Left ventricle myocardium superior (tissue), 1 donor: ENCODE results near the gene NUP107. TPM values are rescaled to one million over a fixed set of nuclear protein-coding genes. Genes with fewer than 3 reads are reported as not detected.

Experiments
- ATAC-seq: fragments of 200-7000 bp; cut with Tn5 transposase; one replicate; pipeline ENCODE4 v1.9.1; 2020; ENCODE audit warnings: mild to moderate bottlenecking, moderate library complexity
- DNase-seq: peaks from one replicate; pipeline ENCODE4 v3.0.0-alpha.2; 2020
- intact Hi-C: fragments of 100-400 bp; cut with micrococcal nuclease; formaldehyde crosslinking; loops from one replicate; pipeline ENCODE4 v1.11.0; 2022
- total RNA-seq: library from RNA; stranded (reverse); fragmentation: NEBNext Ultra II Directional; extraction: Animal tissue kit (Norgen Biotek cat#: 25700); gene quantifications from one replicate; pipeline ENCODE4 v1.2.1, GENCODE V29; 2021
- donor health status: DM: no; HTN: yes; CAD: no; lungs with severe emphysema.

The NUP107 gene
- total RNA-seq, 1 donor from 2014 or later = 17.2 TPM

DNA sequence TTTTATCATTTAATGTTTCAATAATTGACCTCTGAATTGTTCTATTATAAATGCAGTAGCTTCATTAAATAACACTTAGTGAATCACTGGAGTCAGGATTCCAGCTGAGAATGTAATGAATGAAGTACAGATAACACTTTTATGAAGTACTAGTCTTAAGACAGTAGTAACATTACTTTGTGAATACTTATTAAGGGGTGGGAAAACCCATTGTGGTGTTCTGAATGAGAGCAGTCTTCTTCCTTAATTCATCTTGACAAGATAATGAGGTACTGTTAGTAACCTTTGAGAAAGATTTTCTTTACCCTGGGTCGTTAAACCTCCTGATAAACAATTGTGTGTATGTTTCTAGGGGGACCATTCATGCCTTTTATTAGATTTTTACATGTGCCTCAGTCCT, 12.7 kb downstream of the NUP107 start:
- intact Hi-C loops = no loop called here
- ATAC-seq = no peak
- no peak for DNase-seq

DNA sequence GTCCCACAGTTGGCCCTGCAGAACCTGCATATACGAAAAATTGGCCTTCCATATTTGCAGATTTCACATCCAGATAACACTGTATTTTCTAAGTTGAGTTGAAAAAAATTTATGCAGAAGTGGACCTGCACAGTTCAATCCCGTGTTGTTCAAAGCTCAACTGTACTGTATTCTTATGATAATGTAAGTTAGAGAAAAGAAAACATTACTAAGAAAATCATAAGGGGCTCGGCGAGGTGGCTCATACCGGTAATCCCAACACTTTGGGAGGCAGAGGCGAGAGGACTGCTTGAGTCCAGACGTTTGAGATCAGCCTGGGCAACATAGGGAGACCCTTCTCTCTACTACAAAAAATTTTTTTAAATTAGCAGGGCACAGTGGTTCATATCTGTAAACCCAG, 41.0 kb downstream of the NUP107 start:
- DNase-seq (no peak), ATAC-seq (no peak)
- intact Hi-C loops = no loop called here

DNA sequence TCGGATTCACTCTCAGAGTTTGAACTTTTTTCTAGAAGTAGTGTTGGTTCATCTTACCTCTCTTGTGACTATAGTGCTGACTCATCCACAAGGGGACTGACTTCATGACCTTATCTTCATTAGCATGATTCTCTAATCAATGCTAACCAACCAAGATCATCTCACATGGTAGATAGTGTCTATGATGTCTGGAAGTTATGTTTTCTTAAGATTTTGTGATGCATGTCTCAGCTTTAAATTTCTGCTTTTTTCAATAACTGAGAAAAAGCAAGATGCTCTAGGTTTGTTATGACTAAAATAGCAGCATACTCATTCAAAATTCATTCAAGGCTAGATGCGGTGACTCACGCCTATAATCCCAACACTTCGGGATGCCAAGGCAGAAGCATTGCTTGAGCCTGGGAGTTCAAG, 46.9 kb downstream of the NUP107 start:
- DNase-seq = no peak
- intact Hi-C loops = no loop called here
- ATAC-seq = no peak

- no peak for DNase-seq
- intact Hi-C loops = no loop called here
- no peak for ATAC-seq
Measured at GRCh38 chr12:68739891-68740290, 53.1 kb downstream of the NUP107 start.

DNA sequence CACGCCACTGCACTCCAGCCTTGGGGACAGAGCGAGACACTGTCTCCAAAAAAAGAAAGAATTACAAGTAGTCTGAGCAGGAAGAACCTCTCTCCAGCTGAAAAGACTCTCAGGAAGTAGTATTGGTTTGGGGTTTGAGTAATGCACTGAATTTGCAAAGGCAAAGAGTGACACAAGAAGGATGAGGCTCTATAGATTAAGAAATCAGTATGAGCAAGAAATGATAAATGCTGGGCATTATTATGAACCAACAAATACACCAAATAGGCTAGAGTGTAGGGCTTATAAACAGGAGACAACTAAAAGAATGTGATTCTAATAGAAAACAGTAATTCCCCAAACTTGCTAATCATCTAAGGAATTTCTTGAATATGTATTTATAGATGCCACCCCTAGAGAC, 56.6 kb downstream of the NUP107 start:
- no peak for DNase-seq
- ATAC-seq = no peak
- intact Hi-C loops = no loop called here

DNA sequence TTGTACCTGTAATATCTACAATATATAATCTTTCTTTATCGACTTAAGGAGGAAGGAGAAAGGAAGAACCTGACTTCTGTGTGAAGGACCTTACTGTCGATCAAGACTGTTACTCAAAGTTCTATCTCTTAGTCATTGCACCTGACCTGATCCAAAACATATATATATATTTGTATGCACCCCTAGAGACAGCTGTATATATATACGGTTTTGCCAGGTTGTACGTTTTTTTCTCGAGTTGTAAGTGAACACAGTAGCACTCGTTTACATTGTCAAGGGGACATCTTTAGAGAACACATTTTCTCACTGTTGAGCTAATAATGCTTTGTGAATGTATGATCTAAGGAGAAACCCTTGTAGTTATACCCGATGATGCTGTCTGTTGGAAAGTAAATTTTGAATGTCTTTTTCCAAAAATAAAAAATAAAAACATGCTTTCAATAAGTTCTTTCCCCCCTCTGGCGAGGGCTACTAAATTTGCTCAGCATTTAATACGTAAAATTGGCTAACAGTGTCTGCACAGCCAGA, 58.7 kb downstream of the NUP107 start:
- ATAC-seq (no peak), DNase-seq (no peak)
- intact Hi-C loops = no loop called here

DNA sequence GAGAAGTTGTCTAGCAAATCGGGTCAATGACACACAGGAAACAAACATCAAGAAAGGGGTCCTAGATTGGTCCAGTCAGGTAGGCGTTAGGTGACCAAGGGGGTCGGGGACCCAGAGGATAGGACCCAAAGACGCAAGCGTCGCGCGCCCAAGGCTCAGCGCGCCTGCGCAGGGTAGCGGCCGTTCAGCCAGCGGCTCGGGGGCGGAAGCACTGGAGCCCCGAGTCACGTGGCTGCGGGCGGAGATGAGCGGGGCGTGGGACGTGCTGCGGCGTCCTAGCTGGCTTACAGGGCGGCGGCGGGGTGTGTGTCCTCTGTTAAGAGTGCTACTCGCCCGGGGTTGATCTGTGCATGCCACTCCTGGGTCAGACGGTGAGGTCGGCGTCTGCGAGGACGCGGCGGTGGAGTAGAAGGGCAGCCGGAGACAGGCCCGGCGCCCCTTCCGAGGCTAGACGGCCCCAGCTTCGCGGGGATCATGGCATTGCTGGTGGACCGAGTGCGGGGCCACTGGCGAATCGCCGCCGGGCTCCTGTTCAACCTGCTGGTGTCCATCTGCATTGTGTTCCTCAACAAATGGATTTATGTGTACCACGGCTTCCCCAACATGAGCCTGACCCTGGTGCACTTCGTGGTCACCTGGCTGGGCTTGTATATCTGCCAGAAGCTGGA, 59.3 kb downstream of the NUP107 start, which contains the start of gene SLC35E3:
Gene SLC35E3, plus strand, starts transcription at position 273 of the 668 bp plus-strand sequence. Its CDS starts 202 bp downstream, at position 475.
- DNase-seq (peak; percentile 97), ATAC-seq (peak; percentile 100)
- intact Hi-C loops = no loop called here

DNA sequence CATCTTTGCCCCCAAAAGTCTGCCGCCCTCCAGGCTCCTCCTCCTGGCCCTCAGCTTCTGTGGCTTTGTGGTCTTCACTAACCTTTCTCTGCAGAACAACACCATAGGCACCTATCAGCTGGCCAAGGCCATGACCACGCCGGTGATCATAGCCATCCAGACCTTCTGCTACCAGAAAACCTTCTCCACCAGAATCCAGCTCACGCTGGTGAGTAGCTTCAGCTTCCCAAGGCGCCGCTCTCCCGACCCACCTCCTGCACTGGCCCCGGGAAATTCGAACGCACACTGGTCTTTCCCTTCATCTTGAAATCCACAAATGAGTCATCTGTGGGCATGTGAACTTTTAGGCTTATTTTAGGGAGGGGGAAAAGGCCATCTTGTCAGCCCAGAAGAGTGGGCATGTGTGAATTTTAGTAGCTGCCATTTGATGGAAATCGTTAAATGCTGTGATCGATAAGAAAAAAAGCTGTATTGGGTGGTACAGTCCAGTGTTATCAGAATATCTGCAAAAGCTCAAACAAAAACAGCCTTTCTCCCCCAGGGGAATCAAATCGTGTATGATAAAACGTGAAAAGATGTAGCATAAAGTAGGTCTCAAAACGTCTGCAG, 59.9 kb downstream of the NUP107 start:
- DNase-seq (peak; percentile 58), ATAC-seq (peak; percentile 72)
- intact Hi-C loops = no loop called here

- ATAC-seq (no peak), DNase-seq (no peak)
- intact Hi-C loops = no loop called here
Measured at GRCh38 chr12:68749443-68749842, 62.7 kb downstream of the NUP107 start.

- ATAC-seq (no peak), DNase-seq (no peak)
- intact Hi-C loops = no loop called here
Measured at GRCh38 chr12:68749861-68750260, 63.1 kb downstream of the NUP107 start.

DNA sequence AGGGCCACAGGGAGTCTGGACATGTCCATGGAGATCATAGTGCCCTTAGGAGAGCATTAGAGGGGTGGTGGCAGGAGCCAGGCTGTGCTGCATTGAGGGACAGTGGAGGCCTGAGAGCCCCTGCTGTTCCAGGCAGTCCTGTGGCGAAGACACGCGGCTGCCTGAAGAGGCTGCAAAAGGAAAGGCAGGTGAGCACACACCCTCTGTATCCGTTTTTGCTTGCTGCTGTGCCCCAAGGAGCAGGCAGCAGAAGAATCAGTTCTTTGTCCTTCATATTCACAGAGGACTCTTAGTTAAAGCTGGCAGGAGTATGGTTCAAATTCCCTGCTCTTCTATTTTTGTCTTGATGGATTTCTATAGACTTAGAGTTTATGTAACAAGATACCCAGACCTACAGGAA, 63.7 kb downstream of the NUP107 start:
- intact Hi-C loops = no loop called here
- ATAC-seq (no peak), DNase-seq (no peak)

DNA sequence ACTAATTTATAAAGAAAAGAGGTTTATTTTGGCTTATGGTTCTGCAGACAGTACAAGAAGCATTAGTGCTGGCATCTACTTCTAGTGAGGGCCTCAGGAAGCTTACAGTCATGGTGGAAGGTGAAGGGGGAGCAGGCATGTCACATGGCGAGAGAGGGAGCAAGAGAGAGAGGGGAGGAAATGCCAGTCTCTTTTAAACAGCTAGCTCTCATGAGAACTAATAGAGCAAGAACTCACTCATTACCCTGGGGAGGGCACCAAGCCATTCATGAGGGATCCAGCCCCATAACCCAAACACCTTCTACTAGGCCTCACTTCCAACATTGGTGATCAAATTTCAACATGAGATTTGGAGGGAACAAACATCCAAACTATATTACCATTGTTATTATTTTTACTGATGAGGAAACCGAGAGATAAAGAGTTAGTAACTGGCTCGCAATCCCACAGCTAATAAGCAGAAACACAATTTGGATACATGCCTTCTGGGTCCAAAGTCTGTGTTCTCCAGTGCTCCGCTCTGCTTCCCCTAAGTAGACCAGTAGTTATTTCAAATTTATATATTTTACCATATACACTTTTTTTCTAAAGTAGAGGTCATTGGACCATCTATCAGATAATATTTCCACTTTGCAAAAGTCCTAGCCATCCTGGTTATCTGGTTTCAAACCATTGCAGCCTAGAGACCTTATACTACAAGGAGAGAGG, 68.9 kb downstream of the NUP107 start:
- DNase-seq = no peak
- ATAC-seq = no peak
- intact Hi-C loops = no loop called here

DNA sequence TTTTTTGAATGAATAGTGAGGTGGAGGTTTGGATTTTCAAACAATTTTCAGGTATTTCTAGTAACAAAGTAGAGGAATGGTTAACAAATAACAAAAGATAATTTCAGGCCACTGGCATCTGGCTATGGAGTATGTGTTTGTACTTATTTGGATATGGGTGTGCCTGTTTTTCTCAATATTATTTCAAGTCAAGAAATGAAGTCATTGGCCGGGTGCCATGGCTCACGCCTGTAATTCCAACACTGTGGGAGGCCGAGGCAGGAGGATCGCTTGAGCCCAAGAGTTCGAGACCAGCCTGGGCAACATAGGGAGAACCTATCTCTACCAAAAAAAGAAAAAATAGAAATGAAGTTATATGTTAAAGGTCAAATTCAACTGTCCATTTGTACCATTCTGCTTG, 73.1 kb downstream of the NUP107 start:
- intact Hi-C loops = no loop called here
- ATAC-seq (no peak), DNase-seq (no peak)

DNA sequence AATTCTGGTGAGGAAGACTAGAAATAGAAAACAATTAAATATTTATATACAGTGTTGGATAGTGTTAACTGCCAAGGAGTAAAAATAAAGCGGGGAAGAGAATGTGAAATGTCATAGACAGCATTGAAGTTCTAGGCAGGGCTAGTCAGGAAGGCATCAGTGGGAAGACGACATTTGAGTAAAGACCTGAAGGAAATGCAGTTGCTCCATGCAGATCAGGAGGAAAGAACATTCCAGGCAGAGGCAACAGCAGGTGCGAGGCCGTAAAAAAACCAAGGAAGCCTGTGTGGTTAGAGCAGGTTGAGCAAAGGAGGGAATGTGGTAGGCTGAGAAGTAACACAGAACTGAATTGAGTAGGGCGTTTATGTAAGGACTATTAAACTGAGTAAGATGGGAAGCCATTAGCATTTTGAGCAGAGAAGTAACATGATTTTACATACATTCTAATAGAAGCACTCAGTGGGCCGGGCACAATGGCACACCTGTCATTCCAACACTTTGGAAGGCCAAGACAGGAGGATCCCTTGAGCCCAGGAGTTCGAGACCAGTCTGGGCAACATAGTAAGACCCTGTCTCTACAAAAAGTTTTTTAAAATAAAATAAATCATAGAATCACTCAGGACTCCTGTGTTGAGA, 74.1 kb downstream of the NUP107 start:
- intact Hi-C loops = no loop called here
- no peak for DNase-seq
- ATAC-seq = no peak

DNA sequence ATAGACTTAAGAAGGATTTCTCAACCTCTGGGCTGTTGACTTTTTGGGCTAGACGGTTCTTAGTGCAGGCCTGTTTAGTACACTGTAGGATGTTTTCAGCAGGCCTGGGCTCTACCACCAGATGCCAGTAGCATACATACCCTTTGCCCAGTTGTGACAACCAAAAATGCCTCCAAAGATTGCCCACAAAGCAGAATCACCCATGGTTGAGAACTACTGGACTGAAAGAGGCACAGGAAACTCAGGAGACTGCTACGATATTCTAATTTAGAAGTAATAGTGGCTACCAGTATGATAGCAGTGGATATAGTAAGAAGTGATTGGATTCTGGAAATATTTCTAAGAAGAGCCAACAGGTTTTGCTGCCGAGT, 74.6 kb downstream of the NUP107 start:
- intact Hi-C loops = no loop called here
- no peak for ATAC-seq
- no peak for DNase-seq

DNA sequence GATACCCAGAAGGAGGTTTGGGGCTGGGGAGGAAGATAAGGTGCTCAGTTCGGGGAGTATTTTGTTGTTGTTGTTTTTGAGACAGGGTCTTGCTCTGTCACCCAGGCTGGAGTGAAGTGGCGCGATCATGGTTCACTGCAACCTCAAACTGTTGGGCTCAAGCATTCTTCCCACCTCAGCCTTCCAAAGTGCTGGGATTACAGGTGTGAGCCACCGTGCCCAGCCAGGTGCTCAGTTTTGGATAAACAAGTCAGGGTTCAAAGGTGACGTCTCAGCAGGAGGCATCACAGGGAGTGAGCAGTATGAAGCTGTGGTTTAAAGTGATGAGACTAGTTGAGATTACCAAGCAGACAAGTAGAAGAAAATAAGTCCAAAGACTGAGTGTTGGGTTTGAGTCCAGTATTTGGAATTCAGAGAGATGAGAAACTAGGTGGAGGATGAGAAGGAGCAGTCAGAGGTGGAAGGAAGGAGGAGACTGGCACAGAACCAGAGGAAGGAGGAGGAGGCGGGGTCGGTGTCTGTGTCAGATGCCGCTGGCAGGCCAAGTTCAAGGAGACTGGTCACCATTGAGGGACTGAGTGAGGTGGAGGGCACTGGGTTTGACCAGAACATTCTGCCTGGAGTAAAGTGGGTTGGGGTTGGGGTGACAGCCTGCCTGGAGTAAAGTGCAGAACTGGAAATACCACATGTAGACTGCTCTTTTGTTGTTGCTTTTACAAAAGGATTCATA, 75.3 kb downstream of the NUP107 start:
- no peak for ATAC-seq
- no peak for DNase-seq
- intact Hi-C loops = no loop called here

- intact Hi-C loops = no loop called here
- DNase-seq (no peak), ATAC-seq (no peak)
Measured at GRCh38 chr12:68762691-68763090, 75.9 kb downstream of the NUP107 start.

DNA sequence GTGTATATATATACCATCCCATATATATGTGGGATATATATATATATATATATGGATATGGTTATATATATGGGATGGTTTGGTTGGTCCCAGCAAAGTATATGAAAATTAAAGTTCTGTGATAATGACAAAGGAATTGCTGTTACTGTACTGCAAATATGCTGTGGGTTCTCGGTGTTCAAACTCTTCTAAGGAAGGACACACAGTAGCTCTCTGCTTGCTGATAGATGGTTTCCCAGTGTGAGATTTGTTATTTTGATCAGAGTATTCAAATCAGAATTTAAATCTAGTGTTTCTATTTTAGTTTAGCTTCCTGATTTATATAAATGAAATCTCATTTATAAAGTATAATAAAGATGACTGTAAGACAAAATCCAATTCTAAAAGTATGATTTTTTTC, 78.9 kb downstream of the NUP107 start:
- ATAC-seq = no peak
- intact Hi-C loops = no loop called here
- no peak for DNase-seq

- ATAC-seq (no peak), DNase-seq (no peak)
- intact Hi-C loops = no loop called here
Measured at GRCh38 chr12:68766646-68767045, 79.9 kb downstream of the NUP107 start.
